C1 segment of cervical spinal cord (tissue), 14 donors: ENCODE data around the gene SPRR2F.
"Not testable (repeated sequence)": the region's sequence is repeated elsewhere in the genome, so short reads cannot be mapped to it uniquely, and the experiment has no call there.

Experiments
- DNase-seq, 14 donors: peaks; one replicate each; lab custom pipeline; 2025; lab: John Stamatoyannopoulos, UW

The SPRR2F gene

GRCh38 chr1:153113416-153113815 is at the start of gene SPRR2F:
TSS of gene SPRR2F (minus strand) at chr1:153113516. CDS start at chr1:153112733, 783 bp downstream.
- DNase-seq, result no peak

- DNase-seq, result no peak
These were observed 42.2 kb upstream of the SPRR2F start for GRCh38 chr1:153155541-153155940.

GRCh38 chr1:153152481-153152880 is 39.2 kb upstream of the SPRR2F start:
- no peak for DNase-seq

- no peak for DNase-seq
These were observed 37.5 kb upstream of the SPRR2F start, which contains the start of gene SPRR2G for GRCh38 chr1:153150846-153151245. TSS of gene SPRR2G (minus strand) at chr1:153150890. CDS start at chr1:153150110, 780 bp downstream.

- DNase-seq, result no peak
These were observed 28.1 kb upstream of the SPRR2F start for GRCh38 chr1:153141377-153141776.

GRCh38 chr1:153140484-153140883 is 27.2 kb upstream of the SPRR2F start:
- no peak for DNase-seq

GRCh38 chr1:153133743-153134142 is 20.4 kb upstream of the SPRR2F start:
- DNase-seq, result no peak

GRCh38 chr1:153133267-153133666 is 20.0 kb upstream of the SPRR2F start:
- DNase-seq, result no peak

GRCh38 chr1:153128688-153129087 is 15.4 kb upstream of the SPRR2F start:
- not testable (repeated sequence) for DNase-seq

- DNase-seq, result no peak
These were observed 14.0 kb upstream of the SPRR2F start for GRCh38 chr1:153127296-153127695.

GRCh38 chr1:153125536-153125935 is 12.2 kb upstream of the SPRR2F start:
- DNase-seq, result no peak

GRCh38 chr1:153123793-153124192 is 10.5 kb upstream of the SPRR2F start:
- not testable (repeated sequence) for DNase-seq

GRCh38 chr1:153122831-153123421 is 9.6 kb upstream of the SPRR2F start:
- no peak for DNase-seq

GRCh38 chr1:153120945-153121344 is 7.6 kb upstream of the SPRR2F start:
- DNase-seq, result no peak

- no peak for DNase-seq
These were observed 6.2 kb upstream of the SPRR2F start for GRCh38 chr1:153119491-153119971.

GRCh38 chr1:153115264-153115663 is 1.9 kb upstream of the SPRR2F start:
- DNase-seq, result not testable (repeated sequence)

GRCh38 chr1:153112454-153112853 is 862 bp downstream of the SPRR2F start:
- DNase-seq, result not testable (repeated sequence)

GRCh38 chr1:153100245-153100644 is 13.1 kb downstream of the SPRR2F start:
- DNase-seq, result no peak

- no peak for DNase-seq
These were observed 13.8 kb downstream of the SPRR2F start for GRCh38 chr1:153099461-153100045.

GRCh38 chr1:153095764-153096163 is 17.6 kb downstream of the SPRR2F start:
- no peak for DNase-seq

GRCh38 chr1:153094426-153094825 is 18.9 kb downstream of the SPRR2F start, which contains the start of gene SPRR2E:
TSS of gene SPRR2E (minus strand) at chr1:153094526. CDS start at chr1:153093751, 775 bp downstream.
- no peak for DNase-seq

GRCh38 chr1:153087652-153088051 is 25.7 kb downstream of the SPRR2F start:
- no peak for DNase-seq

- no peak for DNase-seq
These were observed 31.6 kb downstream of the SPRR2F start for GRCh38 chr1:153081736-153082135.
